HG03571 (cell line): ENCODE measurements around the gene GIPR.
"Not testable (repeated sequence)": the region's sequence is repeated elsewhere in the genome, so short reads cannot be mapped to it uniquely, and the experiment has no call there.

ENCODE experiments used
- ATAC-seq: cut with Tn5 transposase; IDR thresholded peaks from one replicate; pipeline ENCODE4 v1.9.1; 2021; ENCODE audit not compliant: unreplicated experiment

Gene GIPR, protein sequence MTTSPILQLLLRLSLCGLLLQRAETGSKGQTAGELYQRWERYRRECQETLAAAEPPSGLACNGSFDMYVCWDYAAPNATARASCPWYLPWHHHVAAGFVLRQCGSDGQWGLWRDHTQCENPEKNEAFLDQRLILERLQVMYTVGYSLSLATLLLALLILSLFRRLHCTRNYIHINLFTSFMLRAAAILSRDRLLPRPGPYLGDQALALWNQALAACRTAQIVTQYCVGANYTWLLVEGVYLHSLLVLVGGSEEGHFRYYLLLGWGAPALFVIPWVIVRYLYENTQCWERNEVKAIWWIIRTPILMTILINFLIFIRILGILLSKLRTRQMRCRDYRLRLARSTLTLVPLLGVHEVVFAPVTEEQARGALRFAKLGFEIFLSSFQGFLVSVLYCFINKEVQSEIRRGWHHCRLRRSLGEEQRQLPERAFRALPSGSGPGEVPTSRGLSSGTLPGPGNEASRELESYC

DNA sequence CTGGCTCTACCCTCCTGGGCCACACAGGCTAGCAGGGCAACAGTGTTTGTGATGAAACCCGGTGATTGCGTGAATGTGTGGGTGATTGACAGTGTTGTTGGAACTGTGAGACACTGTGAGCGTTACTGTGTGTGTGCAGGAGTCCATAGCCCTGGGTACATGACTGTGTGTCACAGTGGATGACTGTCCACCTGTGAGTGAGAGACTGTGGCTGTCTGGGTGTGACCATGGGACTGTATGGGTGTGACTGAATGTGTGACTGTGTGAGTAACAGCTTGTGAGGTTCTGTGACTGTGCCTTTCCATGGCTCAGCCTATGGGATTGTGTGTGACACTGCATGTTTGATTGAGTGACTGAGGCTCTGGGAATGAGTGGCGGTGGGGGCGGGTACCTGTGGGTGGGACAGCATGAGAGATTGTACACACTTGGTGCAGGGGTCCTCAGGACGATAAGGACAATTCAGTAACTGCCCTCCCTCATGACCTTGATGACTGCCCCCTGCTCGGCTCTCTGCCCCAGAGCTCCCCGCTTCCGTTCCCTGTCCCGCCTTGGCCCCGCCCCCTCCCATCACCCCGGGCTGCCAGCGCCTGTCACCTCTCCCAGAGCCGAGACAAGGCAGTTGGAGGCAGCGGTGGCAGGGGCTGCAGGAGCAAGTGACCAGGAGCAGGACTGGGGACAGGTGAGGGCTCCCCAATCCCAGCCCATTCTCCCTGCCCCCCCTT, at the start of gene GIPR:
GIPR (plus strand) TSS at position 602 of the 722 bp plus-strand sequence. CDS start 1,300 bp downstream, outside the sequence.
- no peak for ATAC-seq

DNA sequence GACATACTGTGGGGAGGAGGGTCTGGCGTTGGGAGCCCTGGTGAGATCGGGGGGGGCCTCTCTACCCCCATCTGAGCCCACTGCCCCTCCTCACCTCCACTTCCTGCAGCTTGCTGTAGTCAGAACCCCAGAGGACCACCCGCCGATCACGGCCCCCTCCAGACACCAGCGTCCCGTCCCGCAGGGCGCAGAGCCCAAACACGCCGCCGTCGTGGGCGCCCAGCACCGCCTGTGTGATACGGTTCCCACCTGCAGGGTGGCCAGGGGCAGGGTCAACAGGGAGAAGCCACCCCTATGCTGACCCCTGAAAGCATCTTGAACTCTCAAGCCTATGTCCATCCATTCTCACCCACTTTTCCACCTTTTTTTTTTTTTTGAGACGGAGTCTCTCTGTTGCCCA, 46.6 kb upstream of the GIPR start:
- no peak for ATAC-seq

DNA sequence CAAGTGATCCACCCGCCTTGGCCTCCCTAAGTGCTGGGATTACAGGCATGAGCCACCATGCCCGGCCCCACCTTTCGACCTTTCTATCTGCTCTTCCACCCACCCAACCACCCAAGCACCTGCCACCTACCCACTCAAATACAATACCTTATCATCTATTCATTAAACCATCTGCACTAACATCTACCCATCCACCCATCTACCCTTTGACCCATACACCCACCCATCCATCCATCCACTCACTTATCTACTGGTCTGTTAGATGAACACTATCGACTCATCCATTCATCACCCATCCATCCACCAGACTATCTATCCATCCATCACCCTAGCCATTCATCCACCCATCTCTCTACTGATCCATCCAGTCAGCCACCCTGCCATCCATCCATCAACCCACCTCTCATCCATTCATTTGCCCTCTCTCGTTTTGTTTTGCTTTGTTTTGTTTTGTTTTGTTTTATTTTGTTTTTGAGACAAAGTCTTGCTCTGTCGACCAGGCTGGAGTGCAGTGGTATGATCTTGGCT, 46.0 kb upstream of the GIPR start:
- ATAC-seq: no peak

DNA sequence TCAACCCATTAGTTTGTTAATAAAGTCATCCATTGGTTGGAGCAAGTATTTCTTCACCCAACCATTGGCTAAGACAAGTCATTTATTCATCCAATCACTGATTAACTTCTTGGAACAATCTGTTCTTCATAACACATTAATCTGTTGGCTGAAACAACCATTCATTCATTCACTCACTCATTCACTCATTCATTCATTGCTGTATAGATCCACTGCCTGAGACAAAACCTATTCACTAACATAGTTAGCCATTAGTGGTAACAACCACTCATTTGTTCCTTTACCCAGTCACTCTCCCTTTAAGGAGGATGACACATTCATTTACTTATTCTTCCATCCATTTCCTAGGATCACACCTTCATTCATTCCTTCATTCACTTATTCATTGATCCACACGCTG, 44.0 kb upstream of the GIPR start:
- ATAC-seq: no peak

DNA sequence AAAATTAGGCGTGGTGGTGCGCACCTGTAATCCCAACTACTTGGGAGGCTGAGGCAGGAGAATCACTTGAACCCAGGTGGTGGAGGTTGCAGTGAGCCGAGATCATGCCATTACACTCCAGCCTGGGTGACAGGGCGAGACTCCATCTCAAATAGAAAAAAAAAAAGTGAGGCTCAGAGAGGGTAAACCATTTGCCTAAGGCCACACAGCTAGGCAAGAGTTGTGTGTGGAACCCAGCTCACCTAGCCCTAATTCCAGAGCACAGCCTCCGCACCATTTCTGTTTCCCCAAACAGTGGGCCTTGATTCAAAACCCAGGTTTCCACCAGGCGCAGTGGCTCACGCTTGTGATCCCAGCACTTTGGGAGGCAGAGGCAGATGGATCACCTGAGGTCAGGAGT, 39.8 kb upstream of the GIPR start:
- not testable (repeated sequence) for ATAC-seq

DNA sequence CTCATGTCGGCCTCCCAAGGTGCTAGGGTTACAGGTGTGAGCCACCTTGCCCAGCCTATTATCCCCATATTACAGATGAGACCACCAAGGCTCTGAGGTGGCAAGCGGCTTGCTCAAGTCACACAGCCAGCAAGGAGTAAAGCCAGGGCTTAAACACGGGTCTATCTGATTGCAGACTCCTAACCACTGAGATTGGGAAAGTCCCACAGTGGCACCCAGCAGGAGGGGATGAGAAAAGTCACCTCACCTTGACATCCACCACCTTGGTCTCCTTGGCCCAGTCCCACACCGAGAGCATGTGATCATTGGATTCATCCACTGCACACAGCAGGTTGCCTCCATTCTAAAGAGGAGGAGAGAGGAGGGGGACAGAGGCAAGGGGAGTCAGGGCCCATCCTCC, 38.3 kb upstream of the GIPR start:
- no peak for ATAC-seq

DNA sequence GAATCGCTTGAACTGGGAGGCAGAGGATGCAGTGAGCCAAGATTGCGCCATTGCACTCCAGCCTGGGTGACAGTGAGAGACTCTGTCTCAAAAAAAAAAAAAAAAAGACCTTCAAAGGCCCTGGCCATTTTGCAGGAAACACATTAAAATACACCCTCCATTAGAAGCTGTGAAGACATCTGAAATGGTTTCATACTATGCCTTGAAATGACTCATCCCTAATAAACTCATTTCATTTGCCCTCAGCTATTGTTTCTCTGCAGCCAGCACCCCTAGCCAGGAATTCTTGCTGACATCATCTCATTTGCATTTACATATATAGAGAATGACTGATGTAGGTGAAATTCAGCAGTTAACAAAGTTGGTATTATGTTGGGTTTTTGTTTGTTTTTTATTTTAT, 37.6 kb upstream of the GIPR start:
- no peak for ATAC-seq

DNA sequence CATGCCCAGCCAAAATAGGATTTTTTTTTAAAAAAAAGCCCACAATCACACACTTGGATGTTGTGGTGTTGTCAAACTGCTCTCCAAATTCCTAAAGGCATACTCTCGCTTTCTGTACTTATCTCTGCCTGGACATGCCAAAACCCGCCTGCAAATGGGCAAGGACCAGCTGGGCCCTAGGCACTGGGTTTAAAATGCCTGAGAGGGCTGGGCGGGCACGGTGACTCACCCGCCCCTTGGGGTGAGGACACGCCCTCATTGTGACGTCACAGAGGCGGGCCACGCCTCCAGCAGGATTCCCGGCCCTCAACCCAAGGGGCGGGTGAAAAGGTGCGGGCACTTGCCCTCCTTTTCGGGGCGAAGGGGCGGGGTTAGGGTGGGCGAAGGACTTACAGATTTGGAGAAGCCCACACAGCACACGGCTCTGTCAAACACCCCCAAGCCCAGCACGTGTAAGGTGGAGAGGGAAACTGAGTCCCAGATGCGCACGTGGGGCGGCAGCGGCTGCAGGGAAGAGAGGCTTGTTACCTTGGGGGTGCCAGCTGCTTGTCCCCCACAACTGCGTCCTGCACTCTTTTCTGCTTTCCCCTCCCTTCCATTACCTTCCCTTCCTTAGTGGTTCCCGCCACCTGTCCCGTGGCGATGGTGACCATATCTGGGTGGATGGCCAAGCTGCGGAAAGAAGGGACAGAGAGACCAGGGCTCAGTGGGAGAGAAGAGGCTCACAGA, 35.4 kb upstream of the GIPR start:
- ATAC-seq: no peak

DNA sequence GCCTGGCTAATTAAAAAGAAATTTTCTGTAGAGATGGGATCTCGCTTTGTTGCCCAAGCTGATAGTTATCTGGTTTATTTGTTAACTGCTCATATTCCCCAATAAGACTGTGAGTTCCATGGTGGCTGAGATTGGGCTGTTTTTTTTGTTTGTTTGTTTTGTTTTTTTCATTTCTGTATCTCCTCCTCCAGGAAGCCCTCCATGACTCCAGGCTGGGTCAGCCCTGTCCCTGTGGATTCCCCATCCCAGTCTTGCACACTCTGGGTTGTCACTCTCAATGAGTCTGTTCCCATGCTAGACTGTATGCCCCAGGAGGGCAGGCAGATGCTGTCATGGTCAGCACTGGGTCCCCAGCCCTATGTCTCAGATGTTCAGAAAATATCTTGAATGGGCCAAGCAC, 31.7 kb upstream of the GIPR start:
- no peak for ATAC-seq

DNA sequence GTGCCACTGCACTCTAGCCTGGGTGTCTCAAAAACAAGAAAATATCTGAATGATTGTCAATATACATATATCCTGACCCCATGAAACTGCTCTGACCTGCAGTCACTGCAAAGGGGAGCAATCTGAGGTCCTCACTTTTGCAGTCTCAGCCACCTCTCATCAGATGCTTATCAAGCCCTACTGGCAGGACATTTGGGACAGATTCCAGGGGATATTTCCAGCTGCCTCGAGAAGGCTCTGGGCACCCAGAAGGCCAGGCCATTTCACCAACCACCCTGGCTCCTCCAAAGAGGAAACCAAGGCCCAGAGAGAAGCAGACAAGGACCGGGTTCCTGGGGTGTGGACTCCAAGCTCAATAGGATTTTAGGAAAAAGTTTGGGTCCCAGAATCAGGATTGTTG, 31.1 kb upstream of the GIPR start:
- no peak for ATAC-seq

DNA sequence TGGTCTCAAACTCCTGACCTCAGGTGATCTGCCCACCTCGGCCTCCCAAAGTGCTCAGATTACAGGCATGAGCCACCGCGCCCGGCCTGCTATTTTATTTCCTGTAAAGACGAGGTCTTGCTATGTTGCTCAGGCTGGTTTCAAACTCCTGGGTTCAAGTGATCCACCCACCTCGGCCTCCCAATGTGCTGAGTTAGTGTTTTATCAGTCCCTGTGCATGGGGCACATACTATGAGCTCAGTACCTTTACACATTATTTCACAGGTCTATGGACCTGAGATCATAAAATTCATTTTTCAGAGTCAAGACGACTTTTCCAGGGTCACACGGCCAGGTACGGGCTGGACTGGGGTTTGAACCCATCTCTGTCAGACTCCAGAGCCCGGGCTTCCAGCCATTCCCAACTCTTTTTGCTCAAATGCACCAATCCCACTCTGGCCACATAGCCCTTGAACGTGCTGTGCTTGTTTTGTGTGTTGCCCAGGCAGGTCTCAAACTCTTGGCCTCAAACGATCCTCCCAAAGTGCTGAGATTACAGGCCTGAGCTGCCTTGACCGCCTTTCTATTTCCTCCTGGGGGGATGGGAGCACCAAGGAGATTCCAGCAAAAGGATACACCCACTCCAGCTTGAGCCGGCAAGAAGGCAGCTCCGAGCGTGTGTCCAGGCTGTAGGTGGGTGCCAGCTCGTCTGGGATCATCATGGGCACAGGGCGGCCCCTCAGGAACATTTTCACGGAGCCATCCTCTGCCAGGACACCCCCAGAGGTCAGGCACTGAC, 29.9 kb upstream of the GIPR start:
- no peak for ATAC-seq

DNA sequence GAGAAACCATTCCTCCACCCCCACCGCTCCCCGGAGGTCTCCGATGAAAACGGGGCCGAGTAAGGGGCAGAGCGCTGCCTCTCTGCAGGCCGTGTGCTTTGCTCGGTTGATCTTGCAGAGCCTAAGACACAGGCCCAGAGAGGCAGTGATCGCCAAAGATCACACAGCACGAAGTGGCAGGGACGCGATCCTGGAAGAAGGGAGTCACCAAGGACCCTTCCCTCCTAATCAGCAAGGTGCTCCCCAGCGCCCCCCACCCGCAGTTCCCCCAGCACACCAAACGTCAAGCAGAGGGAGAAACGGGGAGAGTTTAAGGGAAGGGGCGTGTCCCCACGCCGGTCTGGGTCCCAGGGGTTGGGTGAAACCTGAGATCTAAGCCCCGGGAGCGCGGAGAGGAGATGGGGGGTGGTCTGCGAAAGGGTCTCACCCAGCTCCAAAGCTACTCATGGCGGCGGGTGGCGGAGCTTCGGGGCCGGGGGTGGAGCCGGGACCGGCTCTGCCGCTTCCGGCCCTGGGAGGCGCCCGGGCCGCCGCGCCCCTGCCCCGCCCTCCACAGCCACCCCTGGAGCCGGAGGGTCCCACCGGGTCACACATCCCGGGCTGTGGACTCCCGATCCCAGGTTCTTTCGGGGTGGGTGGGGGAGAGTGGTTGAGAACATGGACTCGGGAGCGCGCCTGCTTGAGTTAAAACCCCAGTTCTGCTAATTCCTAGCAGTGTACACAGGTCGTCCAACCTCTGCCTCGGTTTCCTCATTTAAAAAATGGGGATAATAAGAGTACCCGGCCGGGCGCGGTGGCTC, 28.9 kb upstream of the GIPR start, which contains the start of gene EML2:
EML2 (minus strand) TSS at position 468 of the 800 bp plus-strand sequence; CDS start at position 447, 21 bp downstream.
- no peak for ATAC-seq

DNA sequence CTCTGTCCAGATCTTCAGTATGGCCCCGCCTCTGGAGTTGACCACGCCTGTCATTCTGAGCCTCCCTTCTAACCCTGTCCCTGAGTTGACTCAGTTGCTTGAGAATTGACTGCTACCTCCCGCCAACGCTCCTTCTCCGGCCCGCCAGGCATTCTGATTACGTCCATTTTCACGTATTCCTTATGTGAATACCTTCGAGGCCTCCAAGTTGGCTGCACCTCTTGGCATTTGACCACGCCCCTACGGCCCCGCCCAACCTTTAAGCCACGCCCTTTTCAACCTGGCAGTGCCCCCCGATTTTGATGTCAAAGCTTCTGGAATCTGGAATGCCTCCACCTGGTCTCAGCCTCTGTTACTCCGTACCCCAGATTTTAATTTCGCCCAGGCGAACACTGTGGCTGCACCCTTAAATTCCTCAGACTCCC, 27.2 kb upstream of the GIPR start:
- ATAC-seq: no peak

DNA sequence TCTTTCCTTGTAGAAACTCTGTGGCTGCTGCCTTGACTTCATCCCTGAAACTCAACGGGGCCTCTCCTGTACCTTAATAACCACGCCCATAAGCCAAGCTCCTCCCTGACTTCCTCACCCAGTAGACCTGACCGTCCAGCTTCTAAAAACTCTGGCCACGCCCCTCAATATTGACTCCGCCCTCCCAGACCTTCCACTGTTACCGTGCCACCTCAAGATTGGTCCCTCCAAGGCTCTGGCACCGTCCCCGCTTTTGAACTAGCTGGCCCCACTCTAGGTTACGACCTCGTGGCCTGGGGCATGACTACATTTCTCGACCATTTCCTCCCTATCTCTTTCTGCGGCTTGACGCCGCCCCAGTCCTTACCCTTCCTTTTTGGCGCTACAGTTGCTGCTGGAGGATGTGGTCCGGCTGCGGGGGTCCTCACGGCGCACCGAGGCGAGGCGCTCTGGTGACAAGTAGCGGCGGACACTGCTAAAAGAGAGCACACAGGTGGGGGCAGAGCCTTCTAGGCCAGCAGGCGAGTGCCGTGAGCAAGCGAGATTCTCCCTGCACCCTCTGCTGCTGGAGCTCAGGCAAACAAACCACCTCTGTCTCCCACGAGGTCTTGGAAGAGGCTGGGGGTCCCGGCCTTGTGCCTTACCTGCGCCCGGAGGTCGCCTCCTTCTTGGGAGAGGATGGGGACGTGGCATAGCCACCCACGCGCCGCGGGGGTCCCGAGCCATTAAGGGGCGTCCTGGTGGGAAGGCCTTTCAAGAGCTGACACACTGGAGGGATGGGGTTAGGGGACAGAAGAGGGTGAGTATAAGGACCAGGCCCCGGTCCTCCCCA, 26.5 kb upstream of the GIPR start:
- ATAC-seq: peak; percentile 39

DNA sequence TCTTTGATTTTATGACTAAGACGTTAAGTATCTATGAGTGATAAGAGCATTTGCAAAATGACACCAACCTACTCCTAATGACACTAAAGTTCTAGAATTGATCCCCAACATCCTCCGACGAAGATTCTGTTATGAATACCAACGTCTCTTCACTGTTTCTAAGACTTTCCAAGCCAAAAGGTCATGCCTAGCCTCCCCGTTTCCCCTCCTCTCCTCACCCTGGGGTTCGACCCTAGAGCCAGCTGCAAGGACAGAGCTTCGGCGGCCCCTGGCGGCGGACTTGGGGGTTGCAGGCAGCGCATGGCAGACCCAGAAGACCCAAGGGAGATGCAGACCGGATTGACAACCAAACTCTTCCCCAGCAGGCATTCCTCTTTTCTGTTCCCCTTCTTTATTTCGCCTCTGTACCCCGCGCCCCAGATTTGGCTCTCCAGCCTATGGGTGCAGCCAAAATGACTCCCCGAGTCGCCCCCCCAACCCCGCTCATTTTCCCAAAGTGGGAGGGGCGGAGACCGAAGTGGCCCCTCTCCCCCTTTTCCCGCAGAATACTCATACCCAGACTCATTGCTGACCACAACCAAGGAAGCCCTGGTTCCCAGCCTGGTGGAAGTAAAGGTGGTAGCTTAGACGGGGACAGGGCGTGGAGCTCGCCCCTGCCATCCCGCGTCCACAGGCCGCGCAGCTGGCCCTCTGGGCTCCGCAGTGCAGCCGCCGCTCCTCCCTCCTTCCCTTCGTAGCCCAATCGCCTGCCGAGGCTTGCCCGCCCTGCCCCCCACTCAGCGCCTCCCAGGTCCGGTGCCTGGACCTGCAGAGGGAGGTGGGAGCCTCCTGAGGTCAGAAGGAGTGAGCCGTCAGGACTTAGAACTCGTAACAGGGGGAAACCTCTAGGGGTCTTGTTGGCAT, 24.7 kb upstream of the GIPR start:
- no peak for ATAC-seq

DNA sequence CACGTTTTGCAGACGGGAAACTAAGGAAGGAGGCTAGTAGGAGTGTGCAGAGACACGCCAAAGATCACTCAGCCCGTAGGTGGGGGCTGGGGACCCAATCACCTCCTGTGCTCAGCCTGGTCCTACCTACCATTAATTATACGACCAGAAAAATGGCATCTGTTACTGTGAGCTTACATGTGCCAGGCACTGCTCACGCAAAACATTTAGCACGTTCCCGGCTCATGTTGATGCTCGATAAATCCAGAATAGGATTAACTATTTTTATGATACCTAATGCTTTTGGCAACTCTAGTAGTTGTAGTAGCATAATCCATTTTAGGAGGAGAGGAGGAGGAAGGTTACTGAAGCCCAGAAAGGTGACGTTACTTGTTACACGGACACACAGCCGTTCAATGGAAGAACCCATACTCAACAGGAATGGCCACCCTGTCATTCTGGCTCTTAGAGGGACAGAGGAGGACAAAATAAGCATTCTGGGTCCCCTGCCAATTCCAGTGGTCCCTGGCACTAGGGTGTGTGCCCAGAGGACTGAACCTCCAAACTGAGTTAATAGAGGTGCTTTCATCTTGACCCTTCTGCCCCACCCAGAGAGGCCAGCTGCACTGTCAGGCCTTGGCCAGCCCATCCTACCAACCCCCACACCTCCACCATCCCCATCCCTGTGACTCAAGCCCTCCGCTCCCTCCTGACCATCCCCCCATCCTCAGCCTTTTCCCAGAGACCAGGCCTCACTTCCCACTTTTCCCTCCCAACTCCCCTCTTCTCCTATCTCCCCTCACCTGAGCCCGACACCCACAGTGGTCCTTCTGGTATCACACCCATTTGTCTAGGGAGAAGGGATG, 23.9 kb upstream of the GIPR start:
- no peak for ATAC-seq
